Naive thymus-derived CD4-positive, alpha-beta T cell (primary cell): ENCODE results near the gene UBL3. TPM values are rescaled to one million over a fixed set of nuclear protein-coding genes. Genes with fewer than 3 reads are reported as not detected.

Experiments
- ATAC-seq: fragments of 150-1000 bp; cut with Tn5 transposase; 2 replicates; pipeline ENCODE4 v1.10.0; 2021; ENCODE audit warnings: mild to moderate bottlenecking, moderate library complexity
- CTCF ChIA-PET: fragments of 350-600 bp; sonication (Branson Sonifier 250); formaldehyde crosslinking; loops from one replicate; lab custom pipeline; 2021; ENCODE audit warnings: antibody characterized with exemption; lab: Charles Lee
- POLR2A ChIA-PET: fragments of 350-600 bp; sonication (Branson Sonifier 250); formaldehyde crosslinking; loops from one replicate; lab custom pipeline; 2021; ENCODE audit warnings: antibody characterized with exemption, inconsistent platforms; lab: Charles Lee
- DNase-seq, 9 donors: peaks; one replicate each; pipeline versions ENCODE4 v3.0.0 to v3.0.0-alpha.2; 2020 to 2022; ENCODE audit warnings: mixed read lengths in 1 of 9
- H3K27ac ChIP-seq: one replicate; pipeline ENCODE4 v1.7.0; 2013; ENCODE audit warnings: mild to moderate bottlenecking, low read depth, low read length, moderate library complexity
- H3K27me3 ChIP-seq, 2 donors: one replicate each; pipeline ENCODE4 v1.7.0; 2013; ENCODE audit warnings: low read length in 2 of 2, mild to moderate bottlenecking in 2 of 2, moderate library complexity in 2 of 2; ENCODE audit not compliant: control insufficient read depth in 2 of 2, insufficient read depth in 2 of 2
- H3K36me3 ChIP-seq, 3 experiments: 1 replicate in 2 of 3; 2 replicates in 1 of 3; pipeline ENCODE4 v1.7.0; 2013; ENCODE audit warnings: low read length in 3 of 3, mild to moderate bottlenecking in 3 of 3, moderate library complexity in 1 of 3; ENCODE audit not compliant: insufficient read depth in 3 of 3, control insufficient read depth in 2 of 3
- H3K4me1 ChIP-seq, 2 donors: one replicate each; pipeline ENCODE4 v1.7.0; 2013; ENCODE audit warnings: low read length in 2 of 2, mild to moderate bottlenecking in 2 of 2, moderate library complexity in 1 of 2; ENCODE audit not compliant: control insufficient read depth in 2 of 2, insufficient read depth in 2 of 2
- H3K4me3 ChIP-seq: 2 replicates; pipeline ENCODE4 v1.7.0; 2013; ENCODE audit warnings: mild to moderate bottlenecking, low read length
- H3K9me3 ChIP-seq, 3 experiments: 1 replicate in 2 of 3; 2 replicates in 1 of 3; pipeline ENCODE4 v1.7.0; 2013; ENCODE audit warnings: low read length in 3 of 3; ENCODE audit not compliant: control insufficient read depth in 2 of 3
- H3K27ac Mint-ChIP-seq, 9 donors: one replicate each; pipeline ENCODE4 v1.8.0; 2020 to 2022; ENCODE audit warnings: mixed read lengths in 9 of 9, mild to moderate bottlenecking in 8 of 9, moderate library complexity in 5 of 9, inconsistent platforms in 2 of 9
- H3K27me3 Mint-ChIP-seq, 5 donors: one replicate each; pipeline ENCODE4 v1.8.0; 2021 to 2022; ENCODE audit warnings: mixed read lengths in 5 of 5, mild to moderate bottlenecking in 1 of 5
- H3K36me3 Mint-ChIP-seq, 5 donors: one replicate each; pipeline ENCODE4 v1.8.0; 2020 to 2022; ENCODE audit warnings: mixed read lengths in 5 of 5, mild to moderate bottlenecking in 3 of 5, inconsistent platforms in 1 of 5
- H3K4me1 Mint-ChIP-seq, 7 donors: one replicate each; pipeline ENCODE4 v1.8.0; 2020 to 2022; ENCODE audit warnings: mixed read lengths in 7 of 7, mild to moderate bottlenecking in 3 of 7, inconsistent platforms in 1 of 7
- H3K4me3 Mint-ChIP-seq, 10 donors: one replicate each; pipeline ENCODE4 v1.8.0; 2020 to 2022; ENCODE audit warnings: mild to moderate bottlenecking in 10 of 10, mixed read lengths in 10 of 10, moderate library complexity in 6 of 10, inconsistent platforms in 2 of 10
- H3K9me3 Mint-ChIP-seq, 11 donors: one replicate each; pipeline ENCODE4 v1.8.0; 2020 to 2022; ENCODE audit warnings: mixed read lengths in 11 of 11, mild to moderate bottlenecking in 4 of 11, inconsistent platforms in 1 of 11, moderate library complexity in 1 of 11
- intact Hi-C, 2 donors: fragments of 100-400 bp; cut with micrococcal nuclease; formaldehyde crosslinking; loops; one replicate each; pipeline ENCODE4 v1.15.1; 2023
- polyA plus RNA-seq, 2 donors: library from polyadenylated mRNA; unstranded; fragments of 300-500 nt; fragmentation: Illumina TruSeq; gene quantifications; one replicate each; pipeline ENCODE4 v1.2.3, GENCODE V29; 2021
- total RNA-seq, 6 experiments: library from RNA in 5 of 6; stranded (reverse) in 5 of 6; gene quantifications; 1 replicate in 5 of 6; 2 replicates in 1 of 6; pipeline ENCODE4 v1.2.3 and lab custom pipeline; 2021 to 2026

UBL3 gene
- total and polyA plus RNA-seq, 7 experiments from 2014 or later: 12.7 to 34.5 (median 28.9) TPM

DNA sequence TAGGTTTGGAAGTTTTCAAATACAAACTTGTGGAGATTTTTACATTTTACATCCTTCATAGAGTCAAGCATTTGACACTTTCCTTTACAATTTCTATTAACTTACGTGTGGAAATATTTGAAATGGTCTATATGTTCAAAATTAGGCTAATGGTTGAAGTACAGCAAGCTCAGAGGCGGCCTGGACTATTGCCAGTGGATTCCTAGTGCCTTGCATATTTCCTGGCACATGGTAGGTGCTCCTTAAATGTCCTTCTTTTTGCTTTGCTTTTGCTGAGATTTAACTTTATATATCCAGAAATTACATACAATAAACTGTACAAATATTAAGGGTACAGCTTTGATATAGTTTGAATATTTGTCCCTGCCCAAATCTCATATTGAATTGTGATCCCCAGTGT lies 93.9 kb downstream of the UBL3 start:
- Mint-ChIP-seq H3K27me3 (peaks cover 0 to 14% (median 0%) of the 10 kb centered on the region in 5 donors), H3K36me3 (peaks cover 0 to 7% (median 0%) of the 10 kb centered on the region in 5 donors), H3K4me1 (peaks cover 6 to 16% (median 6%) of the 10 kb centered on the region in 7 donors), H3K27ac (peak overlapping the region in 1 of 9 donors; percentile 37), H3K9me3 (peaks cover 0 to 8% (median 0%) of the 10 kb centered on the region in 11 donors), H3K4me3 (no peak overlapping the region)
- ATAC-seq: no peak
- peaks cover 0 to 4% (median 0%) of the 10 kb centered on the region in 3 experiments for H3K9me3 ChIP-seq
- no peak overlapping the region for H3K27ac ChIP-seq
- intact Hi-C loops: no loop called here
- no peak for DNase-seq
- CTCF ChIA-PET: no interaction called here
- POLR2A ChIA-PET: no interaction called here
- no peak overlapping the region for H3K4me3 ChIP-seq
- peaks cover 0 to 3% of the 10 kb centered on the region in 2 donors for H3K4me1 ChIP-seq
- H3K36me3 ChIP-seq: no peaks in the 10 kb centered on the region
- no peaks in the 10 kb centered on the region for H3K27me3 ChIP-seq

- Mint-ChIP-seq H3K4me1 (peaks cover 6 to 11% (median 6%) of the 10 kb centered on the region in 7 donors), H3K36me3 (no peaks in the 10 kb centered on the region), H3K27ac (no peak overlapping the region), H3K27me3 (peaks cover 0 to 14% (median 4%) of the 10 kb centered on the region in 5 donors), H3K9me3 (peaks cover 0 to 2% (median 0%) of the 10 kb centered on the region in 11 donors), H3K4me3 (no peak overlapping the region)
- ChIA-PET CTCF (no interaction called here), POLR2A (no interaction called here)
- DNase-seq: no peak
- peaks cover 0 to 3% of the 10 kb centered on the region in 2 donors for H3K4me1 ChIP-seq
- no peak overlapping the region for H3K4me3 ChIP-seq
- H3K36me3 ChIP-seq: no peaks in the 10 kb centered on the region
- ATAC-seq: no peak
- H3K27me3 ChIP-seq: no peaks in the 10 kb centered on the region
- intact Hi-C loops: no loop called here
- H3K27ac ChIP-seq: no peak overlapping the region
- H3K9me3 ChIP-seq: no peaks in the 10 kb centered on the region
Observed at GRCh38 chr13:29754473-29754806, 96.0 kb downstream of the UBL3 start.

- ATAC-seq (no peak), DNase-seq (no peak)
- Histone ChIP-seq H3K4me3 (no peak overlapping the region), H3K4me1 (peaks cover 0 to 3% of the 10 kb centered on the region in 2 donors), H3K36me3 (no peaks in the 10 kb centered on the region), H3K27me3 (no peaks in the 10 kb centered on the region), H3K27ac (no peak overlapping the region), H3K9me3 (no peaks in the 10 kb centered on the region)
- Mint-ChIP-seq H3K9me3 (peaks cover 0 to 2% (median 0%) of the 10 kb centered on the region in 11 donors), H3K27ac (peak overlapping the region in 1 of 9 donors; percentile 42), H3K4me3 (no peak overlapping the region), H3K4me1 (peaks cover 5 to 6% (median 5%) of the 10 kb centered on the region in 7 donors), H3K36me3 (no peaks in the 10 kb centered on the region), H3K27me3 (peaks cover 0 to 19% (median 8%) of the 10 kb centered on the region in 5 donors)
- ChIA-PET CTCF (no interaction called here), POLR2A (no interaction called here)
- intact Hi-C loops: no loop called here
Observed at GRCh38 chr13:29753618-29754472, 96.6 kb downstream of the UBL3 start.

DNA sequence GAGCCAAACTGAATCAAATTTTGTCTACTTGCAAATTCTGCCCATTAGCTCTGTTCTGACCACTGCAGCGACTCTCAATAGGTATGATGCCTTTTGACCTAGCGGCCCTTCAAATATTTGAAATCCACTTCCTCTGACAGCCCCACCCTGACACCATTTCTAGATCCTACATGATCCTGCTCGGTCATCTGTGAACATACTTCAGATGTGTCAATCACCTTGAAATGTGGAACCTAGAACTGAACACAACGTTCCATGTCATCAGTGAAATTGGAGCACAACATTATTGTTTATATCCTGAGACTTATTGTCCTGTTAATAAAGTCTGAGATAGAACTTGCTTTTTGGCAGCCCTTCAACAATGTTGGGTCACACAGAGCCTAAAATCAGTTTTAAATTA lies 98.2 kb downstream of the UBL3 start:
- Histone ChIP-seq H3K4me1 (no peaks in the 10 kb centered on the region), H3K27me3 (no peaks in the 10 kb centered on the region), H3K36me3 (no peaks in the 10 kb centered on the region), H3K4me3 (no peak overlapping the region), H3K9me3 (no peaks in the 10 kb centered on the region), H3K27ac (no peak overlapping the region)
- no peak overlapping the region for H3K4me3 Mint-ChIP-seq
- intact Hi-C loops: no loop called here
- ChIA-PET CTCF (no interaction called here), POLR2A (no interaction called here)
- H3K4me1 Mint-ChIP-seq: no peaks in the 10 kb centered on the region
- ATAC-seq (no peak), DNase-seq (no peak)
- peaks cover 0 to 19% (median 11%) of the 10 kb centered on the region in 5 donors for H3K27me3 Mint-ChIP-seq
- no peak overlapping the region for H3K27ac Mint-ChIP-seq
- H3K9me3 Mint-ChIP-seq: peaks cover 0 to 2% (median 0%) of the 10 kb centered on the region in 11 donors
- no peaks in the 10 kb centered on the region for H3K36me3 Mint-ChIP-seq

- ChIA-PET CTCF (no interaction called here), POLR2A (no interaction called here)
- no peaks in the 10 kb centered on the region for H3K9me3 ChIP-seq
- no peak overlapping the region for H3K4me3 Mint-ChIP-seq
- no peak for ATAC-seq
- no peak for DNase-seq
- no peaks in the 10 kb centered on the region for H3K4me1 ChIP-seq
- peaks cover 0 to 2% (median 0%) of the 10 kb centered on the region in 11 donors for H3K9me3 Mint-ChIP-seq
- H3K27ac ChIP-seq: no peak overlapping the region
- no peak overlapping the region for H3K4me3 ChIP-seq
- H3K27me3 Mint-ChIP-seq: peaks cover 8 to 24% (median 14%) of the 10 kb centered on the region in 5 donors
- H3K4me1 Mint-ChIP-seq: no peaks in the 10 kb centered on the region
- no peaks in the 10 kb centered on the region for H3K36me3 ChIP-seq
- no peak overlapping the region for H3K27ac Mint-ChIP-seq
- no peaks in the 10 kb centered on the region for H3K27me3 ChIP-seq
- intact Hi-C loops: no loop called here
- no peaks in the 10 kb centered on the region for H3K36me3 Mint-ChIP-seq
Observed at GRCh38 chr13:29750183-29750530, 100.3 kb downstream of the UBL3 start.

DNA sequence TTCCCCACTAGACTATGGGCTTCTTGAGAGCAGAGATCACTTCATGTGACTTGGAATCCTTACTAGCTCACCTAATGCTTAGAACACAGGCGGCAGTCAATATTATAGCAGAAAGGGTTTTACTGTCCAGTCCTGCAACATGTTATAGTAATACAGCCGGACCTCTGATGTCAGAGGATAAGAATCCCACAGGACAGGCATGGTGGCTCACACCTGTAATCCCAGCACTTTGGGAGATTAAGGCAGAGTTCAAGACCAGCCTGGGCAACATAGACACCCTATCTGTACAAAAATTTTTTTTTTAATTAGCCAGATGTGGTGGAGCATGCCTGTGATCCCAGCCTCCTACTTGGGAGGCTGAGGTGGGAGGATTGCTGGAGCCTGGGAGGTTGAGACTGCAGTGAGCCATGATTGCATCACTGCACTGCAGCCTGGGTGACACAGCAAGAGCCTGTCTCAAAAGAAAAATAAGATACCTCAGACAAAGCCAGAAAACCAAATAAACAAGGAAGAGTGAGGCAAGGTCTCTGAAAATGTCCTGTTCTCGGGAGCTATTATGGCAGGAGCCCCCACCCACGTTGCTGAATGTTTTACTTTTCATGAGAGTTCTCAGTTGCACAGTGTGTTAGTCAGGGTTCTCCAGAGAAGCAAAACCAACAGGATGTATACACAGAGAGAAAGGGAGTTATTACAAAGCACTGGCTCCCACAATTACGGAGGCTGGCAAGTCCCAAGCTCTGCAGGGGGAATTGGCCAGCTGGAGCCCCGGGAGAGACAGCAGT lies 100.8 kb downstream of the UBL3 start:
- intact Hi-C loops: no loop called here
- CTCF ChIA-PET: no interaction called here
- no peak overlapping the region for H3K4me3 ChIP-seq
- POLR2A ChIA-PET: no interaction called here
- no peak overlapping the region for H3K27ac ChIP-seq
- H3K36me3 Mint-ChIP-seq: no peaks in the 10 kb centered on the region
- peaks cover 11 to 30% (median 18%) of the 10 kb centered on the region in 5 donors for H3K27me3 Mint-ChIP-seq
- H3K36me3 ChIP-seq: no peaks in the 10 kb centered on the region
- H3K9me3 Mint-ChIP-seq: peaks cover 0 to 2% (median 0%) of the 10 kb centered on the region in 11 donors
- ATAC-seq (no peak), DNase-seq (no peak)
- no peaks in the 10 kb centered on the region for H3K9me3 ChIP-seq
- H3K4me1 Mint-ChIP-seq: no peaks in the 10 kb centered on the region
- no peaks in the 10 kb centered on the region for H3K4me1 ChIP-seq
- no peak overlapping the region for H3K27ac Mint-ChIP-seq
- no peaks in the 10 kb centered on the region for H3K27me3 ChIP-seq
- H3K4me3 Mint-ChIP-seq: no peak overlapping the region
